Stomach (tissue), 9 donors: ENCODE measurements around the gene ACYP2. TPM values are rescaled to one million over a fixed set of nuclear protein-coding genes. Genes with fewer than 3 reads are reported as not detected.

Experiments used
- DNase-seq, 2 donors: peaks; one replicate each; pipeline versions ENCODE4 v3.0.0 to v3.0.0-alpha.2; 2013 to 2019
- H3K27ac ChIP-seq, 5 donors: fragments of 200-600 bp in 4 of 5; sonication (generic) in 4 of 5; one replicate each; pipeline ENCODE4 v1.5.1; 2013 to 2019; ENCODE audit warnings: mild to moderate bottlenecking in 1 of 5, moderate library complexity in 1 of 5
- H3K27me3 ChIP-seq, 3 donors: fragments of 200-600 bp; sonication (generic); one replicate each; pipeline ENCODE4 v1.5.1; 2017 to 2019; ENCODE audit warnings: mixed run types in 1 of 3
- H3K36me3 ChIP-seq, 4 donors: fragments of 200-600 bp; sonication (generic); 1 replicate in 3 of 4; 2 replicates in 1 of 4; pipeline ENCODE4 v1.5.1; 2016 to 2019
- H3K4me1 ChIP-seq, 4 donors: fragments of 200-600 bp; sonication (generic); one replicate each; pipeline ENCODE4 v1.5.1; 2016 to 2019
- H3K4me3 ChIP-seq, 4 donors: fragments of 200-600 bp; sonication (generic) in 3 of 4; one replicate each; pipeline ENCODE4 v1.5.1; 2016 to 2019; ENCODE audit warnings: mild to moderate bottlenecking in 1 of 4
- H3K9me3 ChIP-seq, 4 donors: fragments of 200-600 bp; sonication (generic); one replicate each; pipeline ENCODE4 v1.5.1; 2016 to 2019
- EP300 ChIP-seq: sonication (generic); formaldehyde crosslinking; IDR thresholded peaks from one replicate; pipeline ENCODE4 v1.6.1; 2017; ENCODE audit warnings: antibody characterized with exemption
- POLR2A ChIP-seq, 4 donors: fragments of 450-650 bp; IDR thresholded peaks; one replicate each; pipeline ENCODE4 v1.6.1; 2016; ENCODE audit warnings: antibody characterized with exemption in 4 of 4, control low read depth in 2 of 4, mild to moderate bottlenecking in 1 of 4, moderate library complexity in 1 of 4
- POLR2AphosphoS5 ChIP-seq, 3 donors: sonication (generic); formaldehyde crosslinking; IDR thresholded peaks; one replicate each; pipeline ENCODE4 v1.6.1; 2016; ENCODE audit warnings: antibody characterized with exemption in 3 of 3
- WGBS, 5 donors: extraction: QIAGEN DNeasy Blood & Tissue Kit in 3 of 5; methylation state at CpG; one replicate each; pipeline versions ENCODE4 v1.1.5 to v1.1.7; 2013 to 2018; 5-methylcytosine and 5-hydroxymethylcytosine counted together
- intact Hi-C: fragments of 100-400 bp; cut with DNase I; formaldehyde crosslinking; loops from one replicate; pipeline ENCODE4 v1.15.1; 2023; ENCODE audit warnings: low total_unique reads
- polyA plus RNA-seq, 3 donors: library from polyadenylated mRNA; stranded (reverse); fragments of 200-250 nt; gene quantifications; one replicate each; pipeline ENCODE4 v1.2.3, GENCODE V29; 2013
- total RNA-seq, 5 donors: library from RNA; depleted of rRNA; stranded (reverse); fragments of >200 nt; gene quantifications; one replicate each; pipeline versions ENCODE4 v1.1.0 to v1.2.3, GENCODE V29; 2014 to 2016
- TF ChIP-seq, protein P1 (sequence below), 7 experiments: fragments of 450-650 bp in 4 of 7; fragments of 200-600 bp in 3 of 7; sonication (generic) in 3 of 7; IDR thresholded peaks; one replicate each; pipeline ENCODE4 v1.5.1; 2016 to 2019; ENCODE audit warnings: antibody characterized with exemption in 7 of 7, control low read depth in 2 of 7, mild to moderate bottlenecking in 1 of 7
- donor health status: healthy with polysubstance abuse.
- donor health status: Bipolar disorder and iron deficiency.
- donor health status: healthy.

ACYP2 gene
- total and polyA plus RNA-seq, 8 donors, result 4.3 to 42.0 (median 21.7) TPM

DNA sequence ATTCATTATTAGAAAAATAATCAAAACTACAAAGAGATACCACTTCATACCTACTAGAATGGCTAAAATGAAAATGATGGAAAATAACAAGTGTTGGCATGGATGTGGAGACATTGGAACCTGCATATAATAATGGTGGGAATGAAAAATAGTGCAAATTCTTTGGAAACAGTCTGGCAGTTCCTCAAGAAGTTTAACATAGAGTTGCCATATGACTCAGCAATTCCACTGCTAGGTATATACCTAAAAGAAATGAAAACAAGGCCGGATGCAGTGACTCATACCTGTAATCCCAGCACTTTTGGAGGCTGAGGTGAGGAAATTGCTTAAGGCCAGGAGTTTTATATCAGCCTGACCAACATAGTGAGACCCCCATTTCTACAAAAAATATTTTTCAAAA is 41.6 kb upstream of the ACYP2 start:
- intact Hi-C loops, result no loop called here
- H3K27ac ChIP-seq, result no peak overlapping the region
- H3K4me1 ChIP-seq, result no peaks in the 10 kb centered on the region
- DNase-seq, result no peak
- no peak overlapping the region for H3K4me3 ChIP-seq
- no peaks in the 10 kb centered on the region for H3K9me3 ChIP-seq
- TF ChIP-seq POLR2A (IDR thresholded peaks at IDR 0.05), result no peak
- TF ChIP-seq EP300, result no peak
- TF ChIP-seq POLR2AphosphoS5 (IDR thresholded peaks at IDR 0.05), result no peak
- TF ChIP-seq, protein P1, sequence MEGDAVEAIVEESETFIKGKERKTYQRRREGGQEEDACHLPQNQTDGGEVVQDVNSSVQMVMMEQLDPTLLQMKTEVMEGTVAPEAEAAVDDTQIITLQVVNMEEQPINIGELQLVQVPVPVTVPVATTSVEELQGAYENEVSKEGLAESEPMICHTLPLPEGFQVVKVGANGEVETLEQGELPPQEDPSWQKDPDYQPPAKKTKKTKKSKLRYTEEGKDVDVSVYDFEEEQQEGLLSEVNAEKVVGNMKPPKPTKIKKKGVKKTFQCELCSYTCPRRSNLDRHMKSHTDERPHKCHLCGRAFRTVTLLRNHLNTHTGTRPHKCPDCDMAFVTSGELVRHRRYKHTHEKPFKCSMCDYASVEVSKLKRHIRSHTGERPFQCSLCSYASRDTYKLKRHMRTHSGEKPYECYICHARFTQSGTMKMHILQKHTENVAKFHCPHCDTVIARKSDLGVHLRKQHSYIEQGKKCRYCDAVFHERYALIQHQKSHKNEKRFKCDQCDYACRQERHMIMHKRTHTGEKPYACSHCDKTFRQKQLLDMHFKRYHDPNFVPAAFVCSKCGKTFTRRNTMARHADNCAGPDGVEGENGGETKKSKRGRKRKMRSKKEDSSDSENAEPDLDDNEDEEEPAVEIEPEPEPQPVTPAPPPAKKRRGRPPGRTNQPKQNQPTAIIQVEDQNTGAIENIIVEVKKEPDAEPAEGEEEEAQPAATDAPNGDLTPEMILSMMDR (IDR thresholded peaks at IDR 0.05), result no peak
- H3K36me3 ChIP-seq, result no peaks in the 10 kb centered on the region
- WGBS, 5 donors, result 70 to 81% (median 76%) methylated on average over 1 of the region's 1 CpG
- no peaks in the 10 kb centered on the region for H3K27me3 ChIP-seq

DNA sequence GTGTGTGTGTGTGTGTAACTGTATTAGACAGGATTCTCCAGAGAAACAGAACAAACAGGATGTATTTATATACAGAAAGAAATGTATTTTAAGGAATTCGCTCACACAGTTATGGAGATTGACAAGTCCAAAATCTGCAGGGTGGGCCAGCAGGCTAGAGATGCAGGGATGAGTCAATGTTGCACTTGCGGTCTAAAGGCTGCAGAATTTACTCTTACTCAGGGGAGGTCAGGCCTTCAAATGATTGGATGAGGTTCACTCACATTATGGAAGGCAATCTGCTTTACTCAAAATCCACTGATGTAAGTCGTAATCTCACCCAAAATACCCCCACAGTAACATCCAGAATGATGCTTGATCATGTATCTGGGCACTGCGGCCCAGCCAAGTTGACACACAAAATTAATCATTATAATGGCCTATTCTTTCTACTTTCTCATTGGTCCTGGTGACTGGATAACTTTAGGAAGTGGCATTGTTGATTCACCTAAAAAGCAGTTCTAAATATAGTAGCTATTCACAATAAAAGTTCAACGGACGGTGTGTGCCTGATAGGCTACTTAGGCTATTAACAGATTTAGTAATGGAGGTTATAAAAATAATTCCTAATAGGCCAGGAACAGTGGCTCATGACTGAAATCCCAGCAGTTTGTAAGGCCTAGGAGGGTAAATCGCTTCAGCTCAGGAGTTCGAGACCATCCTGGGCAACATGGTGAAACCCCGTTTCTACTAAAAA is 40.6 kb upstream of the ACYP2 start:
- Histone ChIP-seq H3K27me3 (no peaks in the 10 kb centered on the region), H3K4me3 (no peak overlapping the region), H3K4me1 (no peaks in the 10 kb centered on the region), H3K9me3 (no peaks in the 10 kb centered on the region), H3K27ac (no peak overlapping the region), H3K36me3 (no peaks in the 10 kb centered on the region)
- DNase-seq, result no peak
- intact Hi-C loops, result no loop called here
- 83 to 91% (median 86%) methylated on average over 9 of the region's 9 CpGs for WGBS, 5 donors
- TF ChIP-seq EP300 (no peak), POLR2AphosphoS5 (IDR thresholded peaks at IDR 0.05) (no peak), POLR2A (IDR thresholded peaks at IDR 0.05) (no peak)
- TF ChIP-seq, protein P1 (IDR thresholded peaks at IDR 0.05), result no peak

DNA sequence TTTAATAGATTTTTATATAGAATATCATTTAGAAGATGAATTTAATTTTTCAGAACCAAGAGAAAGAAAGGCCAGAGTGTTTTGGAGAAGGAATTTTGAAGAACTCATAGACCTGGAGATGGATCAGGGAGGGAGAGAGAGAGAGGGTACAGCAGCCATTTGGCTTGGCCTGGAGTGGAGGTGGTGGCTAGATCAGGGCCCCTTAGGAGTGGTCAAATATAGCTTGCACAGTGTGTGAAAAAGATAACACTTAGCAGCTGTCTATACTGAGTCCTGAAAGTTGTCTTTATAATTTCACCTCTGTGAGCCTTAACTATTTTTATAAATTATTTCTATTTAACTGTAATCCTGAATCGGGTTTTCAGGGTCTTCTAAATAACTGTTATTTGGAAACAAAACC is 38.8 kb upstream of the ACYP2 start:
- Histone ChIP-seq H3K4me3 (no peak overlapping the region), H3K9me3 (no peaks in the 10 kb centered on the region), H3K27ac (no peak overlapping the region), H3K36me3 (peaks cover 0 to 9% (median 0%) of the 10 kb centered on the region in 4 donors), H3K27me3 (no peaks in the 10 kb centered on the region), H3K4me1 (no peaks in the 10 kb centered on the region)
- DNase-seq, result no peak
- intact Hi-C loops, result no loop called here
- TF ChIP-seq POLR2AphosphoS5 (IDR thresholded peaks at IDR 0.05), result no peak
- WGBS, 5 donors, result 85 to 96% (median 89%) methylated on average over 1 of the region's 1 CpG

DNA sequence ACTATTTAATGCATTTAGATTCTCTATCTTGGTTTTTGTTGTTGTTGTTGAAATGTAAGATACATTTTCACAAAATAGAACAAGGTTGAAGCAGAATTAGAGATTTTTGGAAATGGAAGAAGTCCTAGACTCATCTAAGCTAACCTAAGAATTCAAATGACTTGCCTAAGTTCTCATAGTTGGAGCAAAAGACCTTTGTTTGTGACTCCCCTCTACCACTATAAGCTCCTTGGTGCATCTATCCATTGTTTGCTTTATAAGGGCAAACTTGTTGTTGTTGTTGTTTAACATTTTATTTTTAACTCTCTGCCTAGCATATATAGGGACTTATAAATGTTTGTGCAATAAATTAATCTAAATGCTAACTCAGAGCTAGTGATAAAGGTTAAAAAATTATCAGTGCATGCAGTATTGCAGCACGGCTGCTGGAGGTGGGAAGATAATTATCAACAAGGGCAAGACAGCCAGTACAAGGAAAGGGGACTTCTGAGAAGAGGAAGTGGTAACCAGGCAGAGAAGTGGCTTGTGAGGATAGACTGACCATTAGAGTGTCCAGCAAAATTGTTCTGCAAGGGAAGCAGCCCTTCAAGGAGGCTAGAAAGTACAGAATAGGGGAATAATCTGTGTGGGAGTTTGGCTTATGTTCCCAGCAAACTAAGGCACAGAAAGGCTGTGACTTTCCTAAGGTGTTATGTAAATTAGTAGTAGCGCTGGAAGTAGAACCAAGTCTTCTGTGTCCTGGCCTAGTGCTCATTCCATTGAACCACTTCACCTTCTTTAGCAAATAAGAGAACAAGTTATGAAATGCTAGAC is 38.1 kb upstream of the ACYP2 start:
- H3K4me3 ChIP-seq, result no peak overlapping the region
- WGBS, 5 donors, result 55 to 76% (median 65%) methylated on average over 2 of the region's 2 CpGs
- TF ChIP-seq EP300 (no peak), POLR2AphosphoS5 (IDR thresholded peaks at IDR 0.05) (no peak), POLR2A (IDR thresholded peaks at IDR 0.05) (no peak)
- TF ChIP-seq, protein P1 (IDR thresholded peaks at IDR 0.05), result no peak
- no peaks in the 10 kb centered on the region for H3K27me3 ChIP-seq
- intact Hi-C loops, result no loop called here
- no peak for DNase-seq
- H3K36me3 ChIP-seq, result peaks cover 0 to 9% (median 0%) of the 10 kb centered on the region in 4 donors
- H3K4me1 ChIP-seq, result no peaks in the 10 kb centered on the region
- H3K27ac ChIP-seq, result no peak overlapping the region
- no peaks in the 10 kb centered on the region for H3K9me3 ChIP-seq
